Heart right ventricle (tissue), 16 donors: ENCODE data around the gene ABHD6. TPM values are rescaled to one million over a fixed set of nuclear protein-coding genes. Genes with fewer than 3 reads are reported as not detected.

Experiments
- ATAC-seq, 8 donors: fragments of 200-7000 bp; cut with Tn5 transposase; one replicate each; pipeline ENCODE4 v1.9.1; 2020; ENCODE audit warnings: mild to moderate bottlenecking in 8 of 8, moderate library complexity in 8 of 8, moderate number of reproducible peaks in 1 of 8
- DNase-seq, 2 donors: peaks; one replicate each; pipeline ENCODE4 v3.0.0-alpha.2; 2020
- H3K27ac ChIP-seq, 10 donors: fragments of 200-600 bp; sonication (generic) in 2 of 10; one replicate each; pipeline versions ENCODE4 v1.5.0 to v1.8.0; 2020 to 2022; ENCODE audit warnings: mild to moderate bottlenecking in 3 of 10
- H3K27me3 ChIP-seq, 7 donors: fragments of 200-600 bp; one replicate each; pipeline ENCODE4 v1.8.0; 2021 to 2022; ENCODE audit warnings: mild to moderate bottlenecking in 2 of 7
- H3K36me3 ChIP-seq, 9 donors: fragments of 200-600 bp; sonication (generic) in 1 of 9; one replicate each; pipeline versions ENCODE4 v1.5.0 to v1.8.0; 2020 to 2022; ENCODE audit warnings: mild to moderate bottlenecking in 2 of 9
- H3K4me1 ChIP-seq, 9 donors: fragments of 200-600 bp; sonication (generic) in 1 of 9; one replicate each; pipeline versions ENCODE4 v1.5.0 to v1.8.0; 2020 to 2022; ENCODE audit warnings: mild to moderate bottlenecking in 4 of 9
- H3K4me3 ChIP-seq, 10 donors: fragments of 200-600 bp; sonication (generic) in 2 of 10; one replicate each; pipeline versions ENCODE4 v1.5.0 to v1.8.0; 2020 to 2022; ENCODE audit warnings: mild to moderate bottlenecking in 7 of 10, moderate library complexity in 2 of 10
- H3K9me3 ChIP-seq, 11 donors: fragments of 200-600 bp in 10 of 11; sonication (generic) in 2 of 11; one replicate each; pipeline versions ENCODE4 v1.5.0 to v1.8.0; 2013 to 2022; ENCODE audit warnings: mild to moderate bottlenecking in 2 of 11, control low read depth in 1 of 11, moderate library complexity in 1 of 11
- CTCF ChIP-seq, 9 donors: fragments of 200-600 bp; sonication (generic) in 2 of 9; IDR thresholded peaks; one replicate each; pipeline versions ENCODE4 v1.5.0 to v1.8.0; 2021 to 2022; ENCODE audit warnings: antibody characterized with exemption in 9 of 9, mild to moderate bottlenecking in 5 of 9, moderate library complexity in 1 of 9
- WGBS, 2 donors: extraction: QIAGEN DNeasy Blood & Tissue Kit; methylation state at CpG; one replicate each; pipeline ENCODE4 v1.1.7; 2013; ENCODE audit warnings: inconsistent platforms in 1 of 2; 5-methylcytosine and 5-hydroxymethylcytosine counted together
- intact Hi-C, 10 donors: fragments of 100-400 bp; cut with DNase I; formaldehyde crosslinking; loops; one replicate each; pipeline versions ENCODE4 v1.11.1 to v1.14.2; 2022
- polyA plus RNA-seq, 2 donors: library from polyadenylated mRNA; stranded (reverse); fragments of 200-250 nt; gene quantifications; one replicate each; pipeline ENCODE4 v1.2.3, GENCODE V29; 2013
- total RNA-seq, 10 donors: library from RNA; stranded (reverse); fragmentation: NEBNext Ultra II Directional in 3 of 10; extraction: Animal tissue kit (Norgen Biotek cat#: 25700) in 3 of 10; gene quantifications; one replicate each; pipeline versions ENCODE4 v1.2.1 to v1.2.4, GENCODE V29; 2021 to 2023
- donor health status: Arrhythmogenic right ventricular cardiomyopathy.
- donor health status: ischemic (EF 13 %, LVEDD 7.1; RV severe dilation, severe dysfunction).
- donor health status: healthy with polysubstance abuse.
- donor health status: DM: no; HTN: yes; CAD: no.
- donor health status: DM: no; HTN: no; CAD: no.
- donor health status: ischemic (EF 25% LVEDD 6.9; RV normal size, moderate dysfunction).
- donor health status: ischemic (EF 25% LVEDD 5.7; RV mildly dilated, moderate dysfunction).
- donor health status: healthy.
- donor health status: DM: yes; HTN: yes; CAD: no.
- donor health status: Ischemic cardiomyopathy.
- donor health status: ischemic (EF 35%, LVEDD 5.7; RV mildly dilated, moderate dysfunction).
- donor health status: nonischemic (EF 11% LVEDD 7.7; RV severe dilation, severe dysfunction).
- donor health status: DM: yes; HTN: yes; CAD: no.
- donor health status: PGD.
- donor health status: ischemic (EF 29% LVEDD 5.4; RV normal size, mild dysfunction).
- donor health status: nonischemic (EF 23%, LVEDD 6.1; RV moderate dilation, normal function).

The ABHD6 gene
- total and polyA plus RNA-seq, 12 donors = 3.1 to 11.6 (median 6.3) TPM

- WGBS, 2 donors = 81 to 93% methylated on average over 9 of the region's 9 CpGs
- ATAC-seq (no peak), DNase-seq (no peak)
- Histone ChIP-seq H3K4me3 (no peak overlapping the region), H3K36me3 (peaks cover 0 to 32% (median 0%) of the 10 kb centered on the region in 9 donors), H3K4me1 (peaks cover 0 to 7% (median 0%) of the 10 kb centered on the region in 9 donors), H3K9me3 (peaks cover 0 to 7% (median 0%) of the 10 kb centered on the region in 11 donors), H3K27me3 (no peaks in the 10 kb centered on the region), H3K27ac (no peak overlapping the region)
- intact Hi-C loops = loop anchor here in 2 of 10 donors (10.0 kb wide), 2 partner anchors 47 to 57 kb away; partner anchors contain the start of gene ABHD6 (in 1 of the 2)
- no peak for TF ChIP-seq CTCF (IDR thresholded peaks at IDR 0.05)
Measured at GRCh38 chr3:58291671-58292338, 54.2 kb downstream of the ABHD6 start.

DNA sequence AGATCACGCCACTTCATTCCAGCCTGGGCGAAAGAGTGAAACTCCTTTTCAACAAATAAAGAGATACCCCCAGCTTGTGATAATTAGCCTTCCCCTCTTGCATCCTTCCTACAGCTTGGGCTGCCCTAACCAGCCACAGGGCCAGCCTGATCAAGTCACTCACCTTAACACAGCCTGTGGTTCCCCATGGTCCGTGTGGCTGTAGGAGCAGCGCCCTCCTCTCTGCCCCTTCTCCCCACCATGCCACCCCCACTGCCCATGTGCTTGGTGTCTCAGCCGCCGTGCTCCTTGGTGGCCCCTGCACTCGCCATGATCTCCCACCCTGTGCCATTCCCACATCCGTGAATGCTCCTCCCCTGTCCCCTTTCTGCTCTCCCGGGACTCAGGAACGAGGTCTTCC is 55.3 kb downstream of the ABHD6 start:
- H3K9me3 ChIP-seq = peaks cover 0 to 7% (median 0%) of the 10 kb centered on the region in 11 donors
- WGBS, 2 donors = 88 to 94% methylated on average over 10 of the region's 10 CpGs

DNA sequence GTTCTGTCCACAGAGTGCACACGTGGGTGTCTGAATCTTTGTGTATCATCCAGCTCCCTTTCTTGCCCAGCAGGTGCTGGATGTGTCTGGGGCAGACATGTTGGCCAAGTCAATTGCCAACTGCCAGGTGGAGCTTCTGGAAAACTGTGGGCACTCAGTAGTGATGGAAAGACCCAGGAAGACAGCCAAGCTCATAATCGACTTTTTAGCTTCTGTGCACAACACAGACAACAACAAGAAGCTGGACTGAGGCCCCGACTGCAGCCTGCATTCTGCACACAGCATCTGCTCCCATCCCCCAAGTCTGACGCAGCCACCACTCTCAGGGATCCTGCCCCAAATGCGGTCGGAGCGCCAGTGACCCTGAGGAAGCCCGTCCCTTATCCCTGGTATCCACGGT is 55.9 kb downstream of the ABHD6 start:
- DNase-seq = no peak
- no peak for TF ChIP-seq CTCF (IDR thresholded peaks at IDR 0.05)
- Histone ChIP-seq H3K4me3 (no peak overlapping the region), H3K27ac (no peak overlapping the region), H3K27me3 (no peaks in the 10 kb centered on the region), H3K4me1 (peaks cover 0 to 4% (median 0%) of the 10 kb centered on the region in 9 donors), H3K9me3 (peaks cover 0 to 7% (median 0%) of the 10 kb centered on the region in 11 donors), H3K36me3 (peaks cover 0 to 14% (median 0%) of the 10 kb centered on the region in 9 donors)
- intact Hi-C loops = loop anchor here in 2 of 10 donors (10.0 kb wide), 2 partner anchors 49 to 59 kb away; partner anchors contain the start of gene ABHD6 (in 1 of the 2)
- WGBS, 2 donors = 76 to 77% methylated on average over 9 of the region's 9 CpGs
- ATAC-seq = no peak

More for the DNA sequence above, 55.3 kb downstream of the ABHD6 start:
- intact Hi-C loops = loop anchor here in 2 of 10 donors (10.0 kb wide), 2 partner anchors 48 to 58 kb away; partner anchors contain the start of gene ABHD6 (in 1 of the 2)
- Histone ChIP-seq H3K27me3 (no peaks in the 10 kb centered on the region), H3K27ac (no peak overlapping the region), H3K36me3 (peaks cover 0 to 21% (median 0%) of the 10 kb centered on the region in 9 donors), H3K4me1 (peaks cover 0 to 1% (median 0%) of the 10 kb centered on the region in 9 donors), H3K4me3 (no peak overlapping the region)
- no peak for TF ChIP-seq CTCF (IDR thresholded peaks at IDR 0.05)
- no peak for DNase-seq
- ATAC-seq = peak in 1 of 8 donors; percentile 14

DNA sequence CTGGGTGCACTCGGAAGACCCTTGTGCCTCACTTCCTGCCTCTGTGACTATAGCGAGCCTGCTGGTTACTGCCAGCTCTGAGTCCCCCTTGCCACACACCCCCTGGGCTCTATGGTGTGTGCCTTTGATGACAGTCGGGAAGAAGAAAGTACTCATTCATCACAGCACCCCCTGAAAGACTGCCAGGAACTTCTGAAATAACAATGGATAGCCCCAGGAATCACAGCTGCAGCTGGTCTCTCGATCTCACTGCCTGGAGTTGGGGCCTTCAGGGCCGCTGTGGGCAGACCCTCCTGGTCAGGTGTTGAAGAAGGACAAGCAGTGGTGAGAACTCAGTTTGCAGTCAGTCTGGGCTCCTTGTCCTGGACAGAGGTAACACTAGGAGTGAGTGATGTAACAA is 58.7 kb downstream of the ABHD6 start:
- Histone ChIP-seq H3K27ac (no peak overlapping the region), H3K27me3 (peaks cover 0 to 9% (median 0%) of the 10 kb centered on the region in 7 donors), H3K4me1 (peaks cover 0 to 11% (median 0%) of the 10 kb centered on the region in 9 donors), H3K36me3 (peaks cover 0 to 9% (median 0%) of the 10 kb centered on the region in 9 donors), H3K9me3 (peaks cover 0 to 7% (median 0%) of the 10 kb centered on the region in 11 donors), H3K4me3 (no peak overlapping the region)
- peak in 1 of 8 donors; percentile 8 for ATAC-seq
- intact Hi-C loops = loop anchor here in 6 of 10 donors (2.0 to 10.0 kb wide), 5 partner anchors 51 to 109 kb away; partner anchors contain the start of gene ABHD6 (in 4 of the 6)
- 65 to 67% methylated on average over 5 of the region's 5 CpGs for WGBS, 2 donors
- no peak for TF ChIP-seq CTCF (IDR thresholded peaks at IDR 0.05)
- DNase-seq = no peak
